ENCODE results near the gene KIAA0232.

DNA sequence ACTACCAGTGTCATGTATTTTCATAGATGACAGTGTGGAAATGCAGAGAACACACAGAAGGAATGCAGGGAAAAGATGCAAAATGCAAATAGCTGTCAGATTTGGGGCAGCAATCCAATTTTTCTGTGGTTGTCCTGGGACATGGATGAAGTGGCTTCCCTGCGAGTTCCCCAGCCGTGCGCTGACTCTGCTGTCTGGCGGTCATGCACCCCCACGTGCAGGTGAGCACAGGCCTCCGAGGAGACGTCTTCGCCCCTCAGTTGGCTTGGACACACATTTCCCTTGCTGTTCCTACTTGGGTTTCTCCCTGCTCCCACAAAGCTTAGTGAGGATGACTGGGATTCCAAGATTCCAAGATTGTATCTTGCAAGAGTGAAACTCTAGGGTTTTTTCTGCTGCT, 42.2 kb upstream of the KIAA0232 start:
- no peak for TF ChIP-seq SIX5 (IDR thresholded peaks at IDR 0.05; ENCODE audit: low read depth, low read length)
- no peak for TF ChIP-seq MAX (IDR thresholded peaks at IDR 0.05)
- no peak for TF ChIP-seq CTCF (IDR thresholded peaks at IDR 0.05; ENCODE audit: control extremely low read depth in 1 of 3, insufficient read depth in 1 of 3, low read depth in 1 of 3, low read length in 3 of 3)
- TF ChIP-seq POLR2AphosphoS5 (IDR thresholded peaks at IDR 0.05; ENCODE audit: low read depth, low read length), result no peak
- TF ChIP-seq POLR2A (IDR thresholded peaks at IDR 0.05; ENCODE audit: control extremely low read depth in 1 of 2, low read depth in 2 of 2, low read length in 2 of 2), result no peak
- no peak for TF ChIP-seq CHD2 (IDR thresholded peaks at IDR 0.05; ENCODE audit: low read length)
- no peak for TF ChIP-seq ZNF274 (IDR thresholded peaks at IDR 0.05; ENCODE audit: borderline replicate concordance, extremely low read depth, low read length)
- no peak for TF ChIP-seq CEBPB (IDR thresholded peaks at IDR 0.05; ENCODE audit: low read depth, low read length)
- no peak for TF ChIP-seq TAF7 (optimal IDR thresholded peaks at IDR 0.05; ENCODE audit: borderline replicate concordance, low read depth, low read length)
- TF ChIP-seq, protein P1, sequence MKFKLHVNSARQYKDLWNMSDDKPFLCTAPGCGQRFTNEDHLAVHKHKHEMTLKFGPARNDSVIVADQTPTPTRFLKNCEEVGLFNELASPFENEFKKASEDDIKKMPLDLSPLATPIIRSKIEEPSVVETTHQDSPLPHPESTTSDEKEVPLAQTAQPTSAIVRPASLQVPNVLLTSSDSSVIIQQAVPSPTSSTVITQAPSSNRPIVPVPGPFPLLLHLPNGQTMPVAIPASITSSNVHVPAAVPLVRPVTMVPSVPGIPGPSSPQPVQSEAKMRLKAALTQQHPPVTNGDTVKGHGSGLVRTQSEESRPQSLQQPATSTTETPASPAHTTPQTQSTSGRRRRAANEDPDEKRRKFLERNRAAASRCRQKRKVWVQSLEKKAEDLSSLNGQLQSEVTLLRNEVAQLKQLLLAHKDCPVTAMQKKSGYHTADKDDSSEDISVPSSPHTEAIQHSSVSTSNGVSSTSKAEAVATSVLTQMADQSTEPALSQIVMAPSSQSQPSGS (IDR thresholded peaks at IDR 0.05; ENCODE audit: low read length), result no peak
- TF ChIP-seq TAF1 (IDR thresholded peaks at IDR 0.05; ENCODE audit: low read depth, low read length), result no peak

Measured in H1 (cell line).